ENCODE measurements around the gene IDH1.

DNA sequence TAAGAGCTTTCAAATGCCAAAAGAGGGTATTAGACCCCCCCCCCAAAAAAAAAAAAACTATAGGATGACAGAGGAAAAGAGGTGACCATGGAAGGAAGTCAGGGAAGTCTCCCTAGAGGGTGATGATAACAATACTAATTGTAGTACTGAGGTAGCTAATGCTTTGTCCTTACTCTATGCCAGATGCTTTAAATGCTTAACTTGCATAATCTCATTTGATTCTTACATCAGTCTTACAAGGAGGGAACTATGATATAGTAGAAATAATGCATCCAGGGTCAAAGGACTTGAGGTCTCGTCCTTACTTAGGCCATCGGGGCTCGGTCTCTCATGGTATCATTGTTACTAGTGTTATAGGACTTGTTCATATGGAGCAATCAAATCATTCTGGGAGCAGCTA, 9.1 kb downstream of the IDH1 start:
- TF ChIP-seq, protein P1, sequence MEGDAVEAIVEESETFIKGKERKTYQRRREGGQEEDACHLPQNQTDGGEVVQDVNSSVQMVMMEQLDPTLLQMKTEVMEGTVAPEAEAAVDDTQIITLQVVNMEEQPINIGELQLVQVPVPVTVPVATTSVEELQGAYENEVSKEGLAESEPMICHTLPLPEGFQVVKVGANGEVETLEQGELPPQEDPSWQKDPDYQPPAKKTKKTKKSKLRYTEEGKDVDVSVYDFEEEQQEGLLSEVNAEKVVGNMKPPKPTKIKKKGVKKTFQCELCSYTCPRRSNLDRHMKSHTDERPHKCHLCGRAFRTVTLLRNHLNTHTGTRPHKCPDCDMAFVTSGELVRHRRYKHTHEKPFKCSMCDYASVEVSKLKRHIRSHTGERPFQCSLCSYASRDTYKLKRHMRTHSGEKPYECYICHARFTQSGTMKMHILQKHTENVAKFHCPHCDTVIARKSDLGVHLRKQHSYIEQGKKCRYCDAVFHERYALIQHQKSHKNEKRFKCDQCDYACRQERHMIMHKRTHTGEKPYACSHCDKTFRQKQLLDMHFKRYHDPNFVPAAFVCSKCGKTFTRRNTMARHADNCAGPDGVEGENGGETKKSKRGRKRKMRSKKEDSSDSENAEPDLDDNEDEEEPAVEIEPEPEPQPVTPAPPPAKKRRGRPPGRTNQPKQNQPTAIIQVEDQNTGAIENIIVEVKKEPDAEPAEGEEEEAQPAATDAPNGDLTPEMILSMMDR (IDR thresholded peaks at IDR 0.05), result no peak
- no peak for TF ChIP-seq POLR2A (IDR thresholded peaks at IDR 0.05)

Data from lower leg skin (tissue), 3 donors.